ENCODE measurements around the gene NT5C3B.
"Not testable (repeated sequence)": the region's sequence is repeated elsewhere in the genome, so short reads cannot be mapped to it uniquely, and the experiment has no call there.

The NT5C3B gene

GRCh38 chr17:41784207-41784744 lies 51.8 kb downstream of the NT5C3B start:
- DNase-seq (ENCODE audit: low read depth), result no peak

DNA sequence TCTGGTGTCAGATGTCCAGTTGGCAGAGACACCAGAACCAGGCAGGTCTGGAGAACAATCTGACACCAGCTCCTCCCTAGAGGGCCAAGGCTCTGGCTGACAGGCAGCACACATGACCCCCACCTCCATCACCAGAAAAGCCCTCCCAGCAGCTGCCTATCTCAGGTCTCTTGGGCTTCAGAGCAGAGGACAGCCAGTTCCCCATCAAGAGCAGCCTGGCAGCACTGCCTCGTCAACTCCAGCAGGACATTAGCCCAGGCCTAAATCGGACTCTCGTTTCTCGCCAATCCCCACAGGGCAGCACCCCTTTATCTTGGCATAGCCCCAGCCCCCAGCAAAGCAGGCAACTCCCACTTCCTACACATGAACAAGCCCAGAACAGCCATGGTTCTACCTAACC lies 53.9 kb downstream of the NT5C3B start:
- DNase-seq (ENCODE audit: low read depth), result no peak

DNA sequence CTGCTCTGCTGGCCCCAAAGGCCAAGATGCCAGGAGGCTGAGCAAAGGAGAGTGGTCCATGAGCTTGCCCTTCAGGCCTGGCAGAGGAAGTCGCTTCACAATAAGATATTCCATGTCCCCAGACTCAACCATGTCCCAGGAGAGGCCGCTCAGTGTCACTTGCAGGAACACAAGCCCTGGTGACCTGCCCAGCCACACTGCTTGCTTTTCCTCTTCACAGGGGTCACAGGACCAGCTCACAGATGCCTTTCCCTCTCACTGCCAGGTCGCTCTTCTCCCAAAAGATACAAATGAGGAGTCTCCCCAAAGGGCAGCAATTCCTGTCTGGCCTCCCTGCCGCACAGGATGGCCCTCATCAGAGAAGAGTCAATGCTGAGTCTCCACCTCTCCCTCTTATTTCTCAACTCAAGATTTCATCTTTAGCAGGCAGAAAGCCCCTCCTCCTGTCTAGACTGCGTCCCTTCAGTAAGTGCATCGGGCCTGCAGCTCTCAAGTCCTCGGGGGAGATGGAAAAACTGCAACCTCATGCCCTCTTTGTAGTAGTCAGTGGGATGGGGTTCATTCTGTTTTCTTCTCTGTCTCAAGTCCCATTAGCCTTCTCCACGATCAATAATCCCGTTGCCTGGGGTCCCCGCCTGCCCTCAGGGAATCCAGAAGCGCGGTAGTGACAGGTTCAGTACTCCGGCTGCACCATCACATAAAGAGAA lies 54.5 kb downstream of the NT5C3B start:
- no peak for DNase-seq (ENCODE audit: low read depth)

DNA sequence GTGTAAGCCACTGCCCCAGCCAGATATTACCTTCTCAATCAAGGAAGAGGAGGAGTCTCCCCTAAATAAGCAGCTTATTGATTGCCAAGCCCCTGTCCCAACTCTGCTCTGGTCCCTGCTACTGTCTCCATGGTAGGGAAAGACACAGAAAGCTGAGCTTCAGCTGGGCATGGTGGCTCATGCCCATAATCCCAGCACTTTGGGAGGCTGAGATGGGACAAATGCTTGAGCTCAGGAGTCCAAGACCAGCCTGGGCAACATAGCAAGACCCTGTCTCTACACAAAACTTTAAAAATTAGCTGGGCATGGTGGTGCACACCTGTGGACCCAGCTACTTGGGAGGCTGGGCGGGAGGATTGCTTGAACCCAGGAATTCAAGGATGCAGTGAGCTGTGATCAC lies 56.1 kb downstream of the NT5C3B start:
- no peak for DNase-seq (ENCODE audit: low read depth)

DNA sequence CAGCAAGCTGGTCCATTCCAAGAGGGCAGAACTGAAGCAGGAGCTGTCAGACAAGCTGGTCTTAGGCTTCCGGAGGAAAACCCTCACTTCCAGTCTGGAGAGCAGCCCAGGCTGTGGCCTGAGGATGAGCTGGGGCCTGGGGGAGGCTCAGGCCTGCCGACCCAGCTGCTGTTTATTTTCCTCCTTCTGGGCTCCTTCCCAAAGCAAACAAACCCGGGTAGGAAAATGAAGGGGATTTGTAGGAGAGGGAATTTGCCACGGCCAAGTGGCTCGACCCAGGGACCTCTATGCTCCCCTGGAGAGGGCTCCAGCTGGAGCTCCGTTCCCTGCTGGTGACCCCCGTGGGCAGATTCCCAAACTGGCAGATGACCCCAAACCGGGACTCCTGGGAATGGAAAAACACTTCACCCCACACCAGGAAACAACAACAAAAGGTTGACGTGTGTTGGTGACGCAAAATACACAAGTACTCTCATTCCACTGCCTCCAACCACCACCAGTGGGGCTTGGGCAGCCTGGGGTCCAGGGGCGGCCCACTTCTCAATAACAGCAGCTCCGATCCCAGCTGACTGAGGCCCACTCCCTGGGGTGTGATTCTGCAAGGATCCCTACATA lies 58.4 kb downstream of the NT5C3B start:
- DNase-seq (ENCODE audit: low read depth), result no peak

GRCh38 chr17:41777157-41777573 lies 58.9 kb downstream of the NT5C3B start:
- no peak for DNase-seq (ENCODE audit: low read depth)

- DNase-seq (ENCODE audit: low read depth), result not testable (repeated sequence)
These were observed 59.7 kb downstream of the NT5C3B start for GRCh38 chr17:41776262-41776900.

GRCh38 chr17:41775394-41776226 lies 60.4 kb downstream of the NT5C3B start:
- no peak for DNase-seq (ENCODE audit: low read depth)

Data from activated T-cell treated with anti-CD3 and anti-CD28 coated beads for 1 hour (primary cell).